GM21381 (cell line): Measurements from ENCODE around the gene SPATA20.

ENCODE experiments used
- ATAC-seq: cut with Tn5 transposase; IDR thresholded peaks from one replicate; pipeline ENCODE4 v1.9.1; 2021; ENCODE audit warnings: mild to moderate bottlenecking, moderate library complexity; ENCODE audit not compliant: unreplicated experiment

SPATA20 gene

GRCh38 chr17:50519141-50519834, 27.7 kb upstream of the SPATA20 start:
- no peak for ATAC-seq

- ATAC-seq, result no peak
Observed at GRCh38 chr17:50520483-50520882, 26.5 kb upstream of the SPATA20 start.

DNA sequence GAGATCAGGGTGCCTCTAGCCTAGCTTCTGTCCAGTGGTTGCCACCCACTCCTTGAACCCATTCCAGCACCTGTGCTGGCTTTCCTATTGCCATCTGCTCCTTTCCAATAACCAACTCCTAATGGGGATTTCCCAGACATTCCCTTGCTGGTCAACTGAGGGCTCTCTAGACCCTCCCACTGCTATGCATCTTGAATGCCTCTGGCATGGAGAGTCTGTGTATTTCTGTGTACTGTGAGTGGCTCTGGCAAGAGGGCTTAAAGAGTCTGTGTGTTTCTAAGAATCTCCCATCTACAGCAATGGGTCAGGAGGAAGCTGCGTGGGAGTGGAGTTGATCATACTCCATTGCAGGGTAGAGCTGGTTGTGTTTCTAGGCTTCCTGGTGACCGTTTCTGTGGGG, 25.5 kb upstream of the SPATA20 start:
- no peak for ATAC-seq

- ATAC-seq, result no peak
Observed at GRCh38 chr17:50522766-50523165, 24.2 kb upstream of the SPATA20 start.

- no peak for ATAC-seq
Observed at GRCh38 chr17:50523208-50523607, 23.8 kb upstream of the SPATA20 start.

DNA sequence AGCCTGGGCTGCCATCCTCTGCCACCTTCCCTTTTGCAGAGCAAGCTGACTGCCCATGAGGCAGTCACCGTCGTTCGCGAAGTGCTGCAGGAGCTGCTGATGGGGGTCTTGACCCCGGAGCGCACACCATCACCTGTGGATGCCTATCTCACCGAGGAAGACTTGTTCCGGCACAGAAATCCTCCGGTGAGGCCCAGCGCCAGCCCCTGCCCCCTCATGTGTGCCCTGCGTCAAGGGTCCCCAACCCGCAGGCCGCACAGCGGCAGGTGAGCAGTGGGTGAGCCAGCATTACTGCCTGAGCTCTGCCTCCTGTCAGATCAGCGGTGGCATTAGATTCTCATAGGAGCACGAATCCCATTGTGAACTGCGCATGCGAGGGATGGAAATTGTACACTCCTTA, 22.1 kb upstream of the SPATA20 start:
- ATAC-seq, result no peak

DNA sequence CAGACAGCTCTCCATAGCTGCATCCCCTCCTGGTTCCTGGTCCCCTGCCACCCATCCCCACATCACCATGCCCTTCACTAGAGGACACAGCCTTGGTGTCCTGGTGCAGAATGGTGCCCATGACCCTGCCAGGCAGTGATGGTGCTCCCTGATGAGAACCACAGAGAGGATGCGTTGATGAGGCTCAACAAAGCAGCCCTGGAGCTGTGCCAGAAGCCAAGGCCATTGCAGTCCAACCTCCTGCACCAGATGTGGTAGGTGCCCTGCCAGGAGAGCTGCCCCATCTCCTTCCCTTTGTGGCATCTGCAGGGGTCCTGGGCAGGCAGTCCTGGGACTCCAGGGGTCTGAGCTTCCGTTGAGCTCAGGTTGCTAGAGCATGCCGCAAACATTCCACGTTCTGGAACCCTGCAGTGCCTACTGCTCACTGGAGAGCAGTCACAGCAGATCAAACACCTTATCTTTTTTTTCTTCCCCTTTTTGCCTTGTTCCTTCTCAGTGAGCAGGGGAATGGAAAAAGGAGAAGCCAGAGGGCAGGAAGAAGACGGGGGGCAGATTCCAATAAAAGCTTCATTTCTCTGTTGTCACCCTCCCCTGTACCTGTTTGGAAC, 19.7 kb upstream of the SPATA20 start:
- ATAC-seq, result no peak

GRCh38 chr17:50527949-50528474, 19.0 kb upstream of the SPATA20 start:
- no peak for ATAC-seq

GRCh38 chr17:50529849-50530248, 17.1 kb upstream of the SPATA20 start:
- ATAC-seq, result no peak

DNA sequence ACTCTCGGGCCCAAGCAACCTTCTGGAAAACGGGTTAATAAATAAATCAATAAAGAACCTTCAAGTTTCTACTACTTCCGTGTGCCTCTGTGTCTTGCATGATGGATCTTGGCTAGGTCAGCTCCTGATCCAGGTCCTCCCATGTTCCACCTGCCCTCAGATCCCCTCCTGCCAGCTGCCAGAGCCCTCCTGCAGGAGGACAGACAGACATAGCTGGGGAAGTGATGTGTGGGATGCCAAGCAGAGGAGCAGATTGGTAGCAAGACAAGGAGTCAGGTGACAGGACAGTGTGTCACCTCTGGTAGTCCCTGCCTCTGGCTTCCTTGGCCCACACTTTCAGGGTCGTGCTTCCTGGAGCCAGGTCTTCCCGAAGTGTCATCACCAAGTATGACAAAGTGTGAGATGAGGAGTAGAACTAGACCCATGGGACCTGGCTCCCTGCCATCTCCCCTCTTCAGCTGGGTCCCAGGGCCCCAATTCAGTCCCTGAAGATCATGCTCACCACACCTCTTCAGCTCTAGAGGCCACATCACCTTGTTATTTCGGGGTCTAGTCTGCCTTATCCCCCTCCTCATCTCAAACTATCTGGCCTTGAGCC, 15.4 kb upstream of the SPATA20 start:
- ATAC-seq, result no peak

GRCh38 chr17:50532452-50533024, 14.4 kb upstream of the SPATA20 start, which contains the start of gene EPN3:
TSS of gene EPN3 (plus strand) at chr17:50532735. CDS start at chr17:50536557, 3,822 bp downstream.
- ATAC-seq, result no peak

GRCh38 chr17:50533185-50533584, 13.8 kb upstream of the SPATA20 start:
- no peak for ATAC-seq

DNA sequence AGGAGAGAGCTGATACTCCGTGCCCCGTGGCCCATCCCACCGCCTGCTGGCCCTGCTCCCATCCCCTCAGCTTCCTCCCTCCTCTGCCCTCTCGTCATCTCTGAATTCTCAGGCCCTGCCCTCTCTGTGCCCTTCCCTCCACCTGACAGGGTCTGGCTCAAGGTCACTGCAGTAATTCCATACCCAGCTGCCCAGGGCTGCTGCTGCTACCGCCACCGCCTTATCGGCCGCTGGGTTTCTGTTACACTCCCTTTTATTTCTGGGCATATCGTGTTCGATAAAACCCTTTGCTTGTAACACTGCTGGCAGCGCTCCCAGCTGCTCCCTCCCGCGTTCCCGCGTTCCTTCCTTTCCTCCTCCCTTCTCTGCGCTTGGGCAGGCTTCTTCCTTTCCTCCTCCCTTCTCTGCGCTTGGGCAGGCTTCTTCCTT, 13.2 kb upstream of the SPATA20 start:
- no peak for ATAC-seq

DNA sequence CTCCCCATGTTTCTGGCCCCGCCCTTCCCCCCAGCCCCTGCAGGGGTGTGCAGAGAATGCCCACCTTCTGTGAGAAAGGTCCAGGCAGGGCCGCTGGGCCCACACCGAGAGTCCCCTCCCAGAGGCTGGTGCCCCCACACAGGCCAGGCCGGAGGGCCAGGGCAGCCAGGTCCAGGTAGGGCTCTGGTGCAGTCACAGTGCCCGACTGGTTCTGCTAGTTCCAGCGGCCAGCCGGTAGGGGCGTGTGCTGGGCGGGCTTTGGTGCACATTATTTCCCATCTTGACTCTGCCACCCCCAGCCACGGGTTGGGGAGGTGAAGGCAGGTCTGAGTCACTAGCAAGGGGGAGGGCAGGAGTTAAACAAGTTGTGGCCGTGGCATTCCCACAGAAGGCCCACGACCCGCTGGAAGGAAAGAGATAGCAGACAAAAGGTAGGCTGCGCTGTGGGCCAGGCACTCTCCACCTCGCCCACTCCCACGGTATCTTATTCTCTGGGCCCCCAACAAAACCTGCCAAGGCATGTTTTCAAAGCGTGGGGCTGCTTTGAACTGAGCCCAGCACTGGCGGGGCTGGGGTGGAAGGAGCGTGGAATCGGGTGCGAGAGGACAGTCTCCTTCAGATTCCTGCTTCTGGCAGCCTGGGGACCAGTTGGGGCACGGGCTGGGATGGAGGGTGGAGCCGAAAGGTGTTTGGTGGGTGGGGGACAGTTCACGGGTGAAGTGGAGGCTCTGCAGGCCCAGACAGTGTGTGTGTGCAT, 12.6 kb upstream of the SPATA20 start:
- no peak for ATAC-seq

DNA sequence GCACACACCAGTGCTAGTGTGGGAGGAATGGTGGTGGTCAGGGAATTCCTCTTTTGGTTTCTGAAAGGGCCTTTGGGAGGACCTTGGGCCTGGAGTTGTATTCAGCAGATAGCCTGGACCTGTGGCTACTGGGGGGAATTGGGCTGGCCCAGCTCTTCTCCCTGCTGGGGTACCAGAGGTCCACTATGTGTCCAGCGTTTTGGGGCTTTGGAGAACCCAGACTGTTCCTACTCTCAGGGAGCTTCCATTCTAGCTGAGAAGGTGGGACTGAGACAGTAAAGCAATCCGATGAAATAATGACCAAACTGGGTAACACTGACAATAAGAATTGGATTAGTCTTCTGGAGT, 12.0 kb upstream of the SPATA20 start:
- no peak for ATAC-seq

GRCh38 chr17:50535407-50535806, 11.6 kb upstream of the SPATA20 start:
- ATAC-seq, result no peak

GRCh38 chr17:50536683-50537646, 10.0 kb upstream of the SPATA20 start:
- ATAC-seq, result no peak

DNA sequence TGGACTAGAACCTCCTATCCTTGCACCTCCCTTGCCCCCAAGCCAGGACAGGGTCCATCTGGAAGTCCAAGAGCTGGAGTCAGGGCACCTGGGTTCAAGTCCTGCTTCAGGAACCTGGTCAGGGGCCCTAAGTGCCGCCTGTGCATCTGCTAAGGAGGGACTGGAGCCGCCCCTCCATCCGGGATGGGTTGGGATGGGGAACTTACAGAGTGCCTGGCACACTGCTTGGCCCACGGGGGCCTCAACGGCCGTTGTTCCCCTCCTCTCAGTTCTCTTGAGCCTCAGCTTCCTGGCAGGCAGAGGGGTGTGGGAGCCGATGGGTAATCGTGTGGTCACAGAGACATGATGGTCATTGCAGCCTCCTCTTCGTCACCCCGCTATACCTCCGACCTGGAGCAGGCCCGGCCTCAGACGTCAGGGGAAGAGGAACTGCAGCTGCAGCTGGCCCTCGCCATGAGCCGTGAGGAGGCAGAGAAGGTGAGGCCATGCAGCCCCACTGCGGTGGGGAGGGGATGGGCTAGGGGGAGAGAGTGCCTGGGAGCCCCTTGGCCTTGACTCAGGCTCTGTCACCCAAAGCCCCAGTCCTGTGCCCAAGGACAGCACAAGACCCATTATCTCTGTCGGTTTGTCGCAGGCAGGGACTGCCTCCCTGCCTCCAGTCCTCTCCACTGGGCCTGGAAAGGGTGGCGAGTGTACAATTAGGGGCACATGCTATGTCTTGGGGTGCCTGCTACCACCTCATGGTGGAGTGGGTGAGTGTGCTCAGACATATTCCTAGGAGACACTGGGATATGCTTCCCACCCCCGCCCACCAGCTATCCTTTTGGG, 9.0 kb upstream of the SPATA20 start:
- ATAC-seq, result no peak
